GM12865 (cell line): ENCODE results near the gene PDCD11.

Source experiments
- DNase-seq: peaks from one replicate; pipeline ENCODE4 v3.0.0; 2010; ENCODE audit warnings: low read depth
- H3K4me3 ChIP-seq: 2 replicates; pipeline ENCODE4 v1.5.1; 2011; ENCODE audit warnings: mild to moderate bottlenecking, low read depth, low read length, control low read depth
- TF ChIP-seq, protein P1 (sequence below): IDR thresholded peaks from 2 replicates; pipeline ENCODE4 v1.5.1; 2011; ENCODE audit warnings: low read length, control low read depth, low read depth, inconsistent platforms; ENCODE audit not compliant: insufficient read depth; ENCODE audit errors: missing control alignments

Gene PDCD11

DNA sequence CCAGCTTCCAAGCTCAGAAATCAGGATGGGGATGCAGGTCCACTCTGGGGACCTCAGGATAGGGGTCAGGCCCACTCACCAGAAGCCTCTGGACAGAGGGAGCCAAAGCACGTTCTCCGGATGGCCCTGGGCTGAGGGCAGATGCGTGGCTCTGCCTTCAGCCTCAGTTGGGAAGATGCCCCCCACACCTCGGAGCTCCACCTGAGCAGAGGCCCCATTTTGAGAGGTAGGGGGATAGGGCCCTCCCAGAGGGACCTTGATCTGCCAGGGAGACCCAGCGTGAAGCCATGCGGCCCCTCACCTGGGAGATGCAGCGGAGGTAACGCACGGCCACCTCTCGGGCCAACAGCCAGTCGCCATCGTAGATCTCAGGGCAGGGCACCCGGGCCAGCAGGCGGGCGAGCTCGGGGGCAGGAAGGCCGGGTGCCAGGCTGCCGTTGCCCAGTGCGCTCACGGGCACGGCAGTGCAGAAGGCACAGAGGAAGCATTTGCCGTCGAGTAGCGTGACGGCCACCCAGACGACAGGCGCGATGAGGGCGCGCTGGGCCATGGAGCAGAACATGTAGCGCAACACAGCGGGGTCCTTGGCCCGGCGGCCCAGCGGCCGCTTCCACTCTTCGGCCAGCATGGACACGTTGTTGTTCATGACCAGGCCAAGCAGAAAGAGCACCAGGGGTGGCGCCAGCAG, 61.6 kb downstream of the PDCD11 start:
- no peak for DNase-seq
- TF ChIP-seq, protein P1, sequence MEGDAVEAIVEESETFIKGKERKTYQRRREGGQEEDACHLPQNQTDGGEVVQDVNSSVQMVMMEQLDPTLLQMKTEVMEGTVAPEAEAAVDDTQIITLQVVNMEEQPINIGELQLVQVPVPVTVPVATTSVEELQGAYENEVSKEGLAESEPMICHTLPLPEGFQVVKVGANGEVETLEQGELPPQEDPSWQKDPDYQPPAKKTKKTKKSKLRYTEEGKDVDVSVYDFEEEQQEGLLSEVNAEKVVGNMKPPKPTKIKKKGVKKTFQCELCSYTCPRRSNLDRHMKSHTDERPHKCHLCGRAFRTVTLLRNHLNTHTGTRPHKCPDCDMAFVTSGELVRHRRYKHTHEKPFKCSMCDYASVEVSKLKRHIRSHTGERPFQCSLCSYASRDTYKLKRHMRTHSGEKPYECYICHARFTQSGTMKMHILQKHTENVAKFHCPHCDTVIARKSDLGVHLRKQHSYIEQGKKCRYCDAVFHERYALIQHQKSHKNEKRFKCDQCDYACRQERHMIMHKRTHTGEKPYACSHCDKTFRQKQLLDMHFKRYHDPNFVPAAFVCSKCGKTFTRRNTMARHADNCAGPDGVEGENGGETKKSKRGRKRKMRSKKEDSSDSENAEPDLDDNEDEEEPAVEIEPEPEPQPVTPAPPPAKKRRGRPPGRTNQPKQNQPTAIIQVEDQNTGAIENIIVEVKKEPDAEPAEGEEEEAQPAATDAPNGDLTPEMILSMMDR, result no peak
- H3K4me3 ChIP-seq, result no peak overlapping the region

- no peak within 1 kb of the TSS for H3K4me3 ChIP-seq
- TF ChIP-seq, protein P1, result no peak
- peak; percentile 57 for DNase-seq
Observed at GRCh38 chr10:103458720-103459119, 62.3 kb downstream of the PDCD11 start, which contains the start of gene CALHM1. TSS of gene CALHM1 (minus strand) at chr10:103458900. CDS start at chr10:103458751, 149 bp downstream.

DNA sequence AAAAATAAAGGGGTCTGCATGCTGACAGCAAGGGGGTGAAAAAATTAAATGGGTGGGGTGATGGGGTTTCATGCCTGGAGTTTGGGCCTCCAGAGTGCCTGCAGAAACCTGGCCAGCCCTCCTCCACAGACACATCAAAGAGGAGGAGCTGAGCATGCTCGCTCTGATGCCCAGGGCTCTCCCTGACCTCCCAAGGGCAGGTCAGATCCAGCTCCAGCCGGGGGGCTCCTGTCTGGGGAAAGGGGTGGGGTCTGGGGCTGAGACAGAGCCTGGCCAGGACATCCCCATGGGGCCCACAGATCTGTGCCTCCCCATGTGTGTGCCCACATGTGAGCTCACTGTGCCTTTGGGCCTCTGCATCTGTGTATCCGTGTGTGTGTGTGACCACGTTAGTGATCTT, 63.2 kb downstream of the PDCD11 start:
- DNase-seq, result no peak
- TF ChIP-seq, protein P1, result no peak
- H3K4me3 ChIP-seq, result no peak overlapping the region

DNA sequence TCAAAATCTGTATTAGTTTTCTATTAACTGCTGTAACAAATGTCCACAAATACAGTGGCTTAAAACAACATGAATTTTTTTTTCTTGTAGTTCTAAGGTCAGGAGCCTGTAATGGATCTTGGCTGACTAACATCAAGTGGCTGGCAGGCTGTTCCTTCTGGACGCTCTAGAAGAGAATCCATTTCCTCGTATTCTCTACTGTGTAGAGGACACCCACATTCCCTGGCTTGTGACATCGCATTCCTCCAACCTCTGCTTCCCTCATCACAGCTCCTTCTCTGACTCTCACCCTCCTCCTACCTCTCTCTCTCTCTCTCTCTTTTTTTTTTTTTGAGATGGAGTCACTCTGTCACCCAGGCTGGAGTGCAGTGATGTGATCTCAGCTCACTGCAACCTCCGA, 67.1 kb downstream of the PDCD11 start:
- no peak for DNase-seq
- TF ChIP-seq, protein P1, result no peak
- no peak overlapping the region for H3K4me3 ChIP-seq

GRCh38 chr10:103465411-103466179, 69.2 kb downstream of the PDCD11 start:
- TF ChIP-seq, protein P1, result no peak
- peak overlapping the region; percentile 9 for H3K4me3 ChIP-seq
- peak; percentile 80 for DNase-seq

GRCh38 chr10:103466734-103467133, 70.3 kb downstream of the PDCD11 start:
- TF ChIP-seq, protein P1, result no peak
- peak overlapping the region; percentile 62 for H3K4me3 ChIP-seq
- DNase-seq, result peak; percentile 54
